GM12878 (cell line): ENCODE data around the gene ZNF425.

Experiments
- CTCF ChIP-seq, 3 experiments: IDR thresholded peaks in 2 of 3; conservative IDR thresholded peaks in 1 of 3; 2 replicates each; pipeline ENCODE4 v1.5.1; 2011; ENCODE audit warnings: low read depth in 3 of 3, low read length in 3 of 3, mild to moderate bottlenecking in 3 of 3, control low read depth in 2 of 3, moderate library complexity in 2 of 3, inconsistent platforms in 1 of 3, mixed read lengths in 1 of 3; ENCODE audit not compliant: control insufficient read depth in 2 of 3, insufficient read depth in 1 of 3; ENCODE audit errors: extremely low read depth in 1 of 3
- EZH2 ChIP-seq: IDR thresholded peaks from 2 replicates; pipeline ENCODE4 v1.6.1; 2012; ENCODE audit warnings: low read depth, mild to moderate bottlenecking, control low read depth, inconsistent platforms, low read length, borderline replicate concordance; ENCODE audit not compliant: control insufficient read depth
- GATAD2B ChIP-seq: fragments of 450-650 bp; conservative IDR thresholded peaks from 2 replicates; pipeline ENCODE4 v1.6.1; 2017; ENCODE audit warnings: low read depth, mild to moderate bottlenecking, moderate library complexity
- PML ChIP-seq: IDR thresholded peaks from 2 replicates; pipeline ENCODE4 v1.6.1; 2012; ENCODE audit warnings: low read length, inconsistent platforms
- TARDBP ChIP-seq: IDR thresholded peaks from 2 replicates; pipeline ENCODE4 v1.6.1; 2016; ENCODE audit warnings: borderline replicate concordance
- USF2 ChIP-seq: IDR thresholded peaks from 2 replicates; pipeline ENCODE4 v1.6.1; 2011; ENCODE audit warnings: low read depth, low read length, improper control_type of control experiment, borderline replicate concordance
- ZNF687 ChIP-seq: fragments of 450-650 bp; IDR thresholded peaks from 2 replicates; pipeline ENCODE4 v1.6.1; 2017; ENCODE audit warnings: mild to moderate bottlenecking, moderate library complexity

GRCh38 chr7:149099058-149099457, 27.1 kb downstream of the ZNF425 start:
- TF ChIP-seq TARDBP (no peak), USF2 (no peak), PML (no peak), CTCF (IDR thresholded peaks at IDR 0.05 in 2 of 3, conservative IDR thresholded peaks at IDR 0.05 in 1 of 3; ENCODE audit: control insufficient read depth in 2 of 3, extremely low read depth in 1 of 3, insufficient read depth in 1 of 3, low read depth in 3 of 3, low read length in 3 of 3) (no peak), GATAD2B (no peak), ZNF687 (no peak), EZH2 (no peak)
